ENCODE results near the gene SMARCA1. TPM values are rescaled to one million over a fixed set of nuclear protein-coding genes. Genes with fewer than 3 reads are reported as not detected.

Gene SMARCA1
- total RNA-seq, 4 donors from 2014 or later, result 26.0 to 35.4 (median 28.3) TPM

GRCh38 chrX:129433945-129434344 is 89.3 kb downstream of the SMARCA1 start:
- ATAC-seq (ENCODE audit: low FRiP score) (no peak), DNase-seq (ENCODE audit: low spot score) (no peak)
- no peak for TF ChIP-seq CTCF (IDR thresholded peaks at IDR 0.05)

GRCh38 chrX:129433461-129433860 is 89.8 kb downstream of the SMARCA1 start:
- no peak for DNase-seq (ENCODE audit: low spot score)
- no peak for TF ChIP-seq CTCF (IDR thresholded peaks at IDR 0.05)
- ATAC-seq (ENCODE audit: low FRiP score), result no peak

GRCh38 chrX:129427267-129427666 is 96.0 kb downstream of the SMARCA1 start:
- ATAC-seq (ENCODE audit: low FRiP score) (no peak), DNase-seq (ENCODE audit: low spot score) (no peak)
- TF ChIP-seq CTCF (IDR thresholded peaks at IDR 0.05), result no peak

GRCh38 chrX:129423191-129423590 is 100.1 kb downstream of the SMARCA1 start:
- no peak for DNase-seq (ENCODE audit: low spot score)
- no peak for ATAC-seq (ENCODE audit: low FRiP score)
- no peak for TF ChIP-seq CTCF (IDR thresholded peaks at IDR 0.05)

- no peak for ATAC-seq (ENCODE audit: low FRiP score)
- no peak for DNase-seq (ENCODE audit: low spot score)
- no peak for TF ChIP-seq CTCF (IDR thresholded peaks at IDR 0.05)
Observed at GRCh38 chrX:129404670-129405008, 118.7 kb downstream of the SMARCA1 start.

- DNase-seq (ENCODE audit: low spot score), result no peak
- no peak for TF ChIP-seq CTCF (IDR thresholded peaks at IDR 0.05)
- no peak for ATAC-seq (ENCODE audit: low FRiP score)
Observed at GRCh38 chrX:129403974-129404669, 119.2 kb downstream of the SMARCA1 start.

Small RNAs within 50 kb of the gene (small RNA-seq; reads per million reads assigned to genes)
- gene RF01169 (not detected), gene RNA5SP513 (4.6 reads per million, percentile 75 among the genes with 10 or more reads in this experiment), gene RPS26P56 (not detected)

Other genes starting within 250 kb of the SMARCA1 start
- gene OCRL, start 16.8 kb upstream of the SMARCA1 start, total RNA-seq, result 10 to 100 TPM; 12.7 to 21.8 (median 17.8) TPM
- gene APLN, start 131.5 kb upstream of the SMARCA1 start, total RNA-seq, result 1 to 10 TPM in 1 of 4 donors, under 1 TPM in 3; 0.32 to 3.1 (median 0.76) TPM
- gene XPNPEP2, start 215.5 kb upstream of the SMARCA1 start, total RNA-seq, result 1 to 10 TPM; 2.4 to 7.8 (median 5.3) TPM

Measured in omental fat pad (tissue), 4 donors.